Measurements from ENCODE around the gene GAN. TPM values are rescaled to one million over a fixed set of nuclear protein-coding genes. Genes with fewer than 3 reads are reported as not detected.

The GAN gene
- total RNA-seq, 1 experiment from 2014 or later = 5.3 TPM

- Histone ChIP-seq H2AFZ (ENCODE audit: low read length) (no peak overlapping the region), H3K4me3 (ENCODE audit: low read length) (no peak overlapping the region), H3K4me2 (ENCODE audit: low read length) (no peak overlapping the region), H3K79me2 (ENCODE audit: low read length) (no peaks in the 10 kb centered on the region), H4K20me1 (ENCODE audit: low read length) (no peaks in the 10 kb centered on the region), H3F3A (ENCODE audit: low read length, unreplicated experiment) (no peaks in the 10 kb centered on the region), H3K27me3 (ENCODE audit: low read length) (no peaks in the 10 kb centered on the region), H3K9ac (ENCODE audit: low read length) (no peak overlapping the region), H3K36me3 (ENCODE audit: low read depth, low read length) (peaks cover 12% of the 10 kb centered on the region; the same call in 1 of the 2 replicates), H3K27ac (ENCODE audit: low read length) (no peak overlapping the region), H3K9me3 (ENCODE audit: low read length) (no peaks in the 10 kb centered on the region), H3K4me1 (ENCODE audit: insufficient read depth, low read length) (no peaks in the 10 kb centered on the region), H3K9me2 (replicated peaks; ENCODE audit: low read length) (no peaks in the 10 kb centered on the region)
- DNase-seq = no peak
- no TSS peak for BruUV-seq (replicated peaks)
- ChIA-PET POLR2A (ENCODE audit: unreplicated experiment) (no interaction called here), CTCF (no interaction called here)
- ATAC-seq = no peak
- no peak for TF ChIP-seq CTCF (conservative IDR thresholded peaks at IDR 0.05; ENCODE audit: low read depth, low read length)
- TF ChIP-seq EZH2phosphoT487 (IDR thresholded peaks at IDR 0.05; ENCODE audit: borderline replicate concordance, low read length) = no peak
- no peak for TF ChIP-seq EZH2 (IDR thresholded peaks at IDR 0.05; ENCODE audit: low read length, unreplicated experiment)
- intact Hi-C loops (cut with micrococcal nuclease) = no loop called here
These were observed 53.1 kb downstream of the GAN start for GRCh38 chr16:81367821-81368220.

GRCh38 chr16:81369888-81370504 lies 55.2 kb downstream of the GAN start:
- ChIA-PET POLR2A (ENCODE audit: unreplicated experiment) (no interaction called here), CTCF (no interaction called here)
- no TSS peak for BruUV-seq (replicated peaks)
- Histone ChIP-seq H3K27me3 (ENCODE audit: low read length) (no peaks in the 10 kb centered on the region), H3K9me3 (ENCODE audit: low read length) (no peaks in the 10 kb centered on the region), H3K4me3 (ENCODE audit: low read length) (no peak overlapping the region), H3K79me2 (ENCODE audit: low read length) (no peaks in the 10 kb centered on the region), H3K36me3 (ENCODE audit: low read depth, low read length) (peaks cover 12% of the 10 kb centered on the region; the same call in 1 of the 2 replicates), H2AFZ (ENCODE audit: low read length) (no peak overlapping the region), H3K27ac (ENCODE audit: low read length) (no peak overlapping the region), H3K4me2 (ENCODE audit: low read length) (no peak overlapping the region), H3K9ac (ENCODE audit: low read length) (no peak overlapping the region), H4K20me1 (ENCODE audit: low read length) (no peaks in the 10 kb centered on the region), H3K9me2 (replicated peaks; ENCODE audit: low read length) (no peaks in the 10 kb centered on the region), H3F3A (ENCODE audit: low read length, unreplicated experiment) (no peaks in the 10 kb centered on the region), H3K4me1 (ENCODE audit: insufficient read depth, low read length) (no peaks in the 10 kb centered on the region)
- DNase-seq (no peak), ATAC-seq (no peak)
- TF ChIP-seq CTCF (conservative IDR thresholded peaks at IDR 0.05; ENCODE audit: low read depth, low read length) = no peak
- no peak for TF ChIP-seq EZH2 (IDR thresholded peaks at IDR 0.05; ENCODE audit: low read length, unreplicated experiment)
- no peak for TF ChIP-seq EZH2phosphoT487 (IDR thresholded peaks at IDR 0.05; ENCODE audit: borderline replicate concordance, low read length)
- intact Hi-C loops (cut with micrococcal nuclease) = no loop called here

GRCh38 chr16:81371106-81371505 lies 56.3 kb downstream of the GAN start:
- H3K4me2 ChIP-seq (ENCODE audit: low read length) = no peak overlapping the region
- POLR2A ChIA-PET (ENCODE audit: unreplicated experiment) = no interaction called here
- H2AFZ ChIP-seq (ENCODE audit: low read length) = no peak overlapping the region
- no TSS peak for BruUV-seq (replicated peaks)
- H3K79me2 ChIP-seq (ENCODE audit: low read length) = no peaks in the 10 kb centered on the region
- H3K4me3 ChIP-seq (ENCODE audit: low read length) = no peak overlapping the region
- CTCF ChIA-PET = no interaction called here
- no peaks in the 10 kb centered on the region for H3K4me1 ChIP-seq (ENCODE audit: insufficient read depth, low read length)
- no peak for DNase-seq
- H3F3A ChIP-seq (ENCODE audit: low read length, unreplicated experiment) = no peaks in the 10 kb centered on the region
- H3K9me3 ChIP-seq (ENCODE audit: low read length) = no peaks in the 10 kb centered on the region
- no peaks in the 10 kb centered on the region for H4K20me1 ChIP-seq (ENCODE audit: low read length)
- H3K9ac ChIP-seq (ENCODE audit: low read length) = no peak overlapping the region
- H3K27me3 ChIP-seq (ENCODE audit: low read length) = no peaks in the 10 kb centered on the region
- TF ChIP-seq CTCF (conservative IDR thresholded peaks at IDR 0.05; ENCODE audit: low read depth, low read length) = no peak
- no peak for TF ChIP-seq EZH2phosphoT487 (IDR thresholded peaks at IDR 0.05; ENCODE audit: borderline replicate concordance, low read length)
- TF ChIP-seq EZH2 (IDR thresholded peaks at IDR 0.05; ENCODE audit: low read length, unreplicated experiment) = no peak
- intact Hi-C loops (cut with micrococcal nuclease) = no loop called here
- no peaks in the 10 kb centered on the region for H3K9me2 ChIP-seq (replicated peaks; ENCODE audit: low read length)
- peaks cover 11% of the 10 kb centered on the region; the same call in 1 of the 2 replicates for H3K36me3 ChIP-seq (ENCODE audit: low read depth, low read length)
- no peak overlapping the region for H3K27ac ChIP-seq (ENCODE audit: low read length)
- ATAC-seq = no peak
